ENCODE results near the gene GALNTL6. TPM values are rescaled to one million over a fixed set of nuclear protein-coding genes. Genes with fewer than 3 reads are reported as not detected.

GALNTL6 gene
- total RNA-seq, 1 donor = not detected

DNA sequence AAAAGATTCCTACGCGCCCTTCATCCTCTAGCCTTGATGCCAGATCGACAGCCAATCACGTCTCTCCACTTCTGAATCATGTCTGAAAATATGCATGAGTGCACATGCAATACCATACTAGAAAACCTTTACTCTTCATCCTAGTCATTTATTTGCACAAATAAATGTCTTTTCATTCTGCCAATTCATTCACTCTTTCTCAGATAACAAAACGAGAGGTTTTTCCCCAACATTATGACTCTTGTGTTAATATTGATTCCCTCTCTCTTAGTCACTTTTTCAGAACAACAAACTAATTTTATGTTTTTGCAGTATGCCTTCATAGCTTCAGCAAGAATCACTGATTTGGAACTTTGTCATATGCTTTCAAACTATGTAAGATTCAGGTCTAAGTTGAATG lies 806.0 kb downstream of the GALNTL6 start:
- no peak overlapping the region for H3K4me3 ChIP-seq (ENCODE audit: low read depth, low read length)
- DNase-seq (ENCODE audit: low read depth) = no peak

DNA sequence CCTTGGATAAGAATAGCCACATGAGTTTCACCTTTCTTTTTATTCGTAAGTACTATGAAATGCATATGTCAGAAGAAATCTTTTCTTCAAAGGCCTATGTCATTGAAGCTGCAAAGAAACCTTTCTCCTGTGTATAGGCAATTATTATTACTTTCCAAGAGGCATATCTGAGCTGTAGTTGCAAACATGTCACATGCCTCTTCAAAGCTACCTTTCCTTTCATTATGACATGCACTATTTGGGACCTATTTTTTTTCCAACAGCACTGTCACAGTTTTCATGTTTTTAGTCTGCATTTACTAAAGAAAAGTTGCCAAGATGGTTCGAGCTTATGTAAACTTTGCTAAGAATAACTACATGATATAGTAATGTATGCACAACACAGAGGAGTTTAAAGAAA lies 806.6 kb downstream of the GALNTL6 start:
- TF ChIP-seq, protein P1, sequence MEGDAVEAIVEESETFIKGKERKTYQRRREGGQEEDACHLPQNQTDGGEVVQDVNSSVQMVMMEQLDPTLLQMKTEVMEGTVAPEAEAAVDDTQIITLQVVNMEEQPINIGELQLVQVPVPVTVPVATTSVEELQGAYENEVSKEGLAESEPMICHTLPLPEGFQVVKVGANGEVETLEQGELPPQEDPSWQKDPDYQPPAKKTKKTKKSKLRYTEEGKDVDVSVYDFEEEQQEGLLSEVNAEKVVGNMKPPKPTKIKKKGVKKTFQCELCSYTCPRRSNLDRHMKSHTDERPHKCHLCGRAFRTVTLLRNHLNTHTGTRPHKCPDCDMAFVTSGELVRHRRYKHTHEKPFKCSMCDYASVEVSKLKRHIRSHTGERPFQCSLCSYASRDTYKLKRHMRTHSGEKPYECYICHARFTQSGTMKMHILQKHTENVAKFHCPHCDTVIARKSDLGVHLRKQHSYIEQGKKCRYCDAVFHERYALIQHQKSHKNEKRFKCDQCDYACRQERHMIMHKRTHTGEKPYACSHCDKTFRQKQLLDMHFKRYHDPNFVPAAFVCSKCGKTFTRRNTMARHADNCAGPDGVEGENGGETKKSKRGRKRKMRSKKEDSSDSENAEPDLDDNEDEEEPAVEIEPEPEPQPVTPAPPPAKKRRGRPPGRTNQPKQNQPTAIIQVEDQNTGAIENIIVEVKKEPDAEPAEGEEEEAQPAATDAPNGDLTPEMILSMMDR (IDR thresholded peaks at IDR 0.05; ENCODE audit: insufficient read depth, low read length) = no peak
- H3K4me3 ChIP-seq (ENCODE audit: low read depth, low read length) = no peak overlapping the region

More for the DNA sequence above, 806.0 kb downstream of the GALNTL6 start:
- TF ChIP-seq, protein P1 (IDR thresholded peaks at IDR 0.05; ENCODE audit: insufficient read depth, low read length) = no peak

DNA sequence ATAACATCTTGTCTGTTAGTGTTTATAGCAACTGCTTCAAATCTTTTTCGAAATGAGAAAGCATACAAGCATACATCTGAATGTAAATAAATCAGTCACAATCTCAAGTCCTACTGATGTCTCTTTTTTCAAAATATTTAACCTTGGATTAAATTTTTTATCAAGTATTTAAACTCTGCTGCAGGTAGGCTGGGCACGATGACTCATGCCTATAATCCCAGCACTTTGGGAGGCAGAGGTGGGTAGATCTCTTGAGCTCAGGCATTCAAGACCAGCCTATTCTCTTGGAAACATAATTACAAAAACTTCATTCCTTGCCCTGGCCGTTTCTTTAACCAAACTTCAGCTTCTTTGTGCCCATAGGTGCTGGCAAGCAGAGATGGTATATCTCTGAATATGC lies 815.1 kb downstream of the GALNTL6 start:
- DNase-seq (ENCODE audit: low read depth) = no peak
- no peak overlapping the region for H3K4me3 ChIP-seq (ENCODE audit: low read depth, low read length)
- TF ChIP-seq, protein P1 (IDR thresholded peaks at IDR 0.05; ENCODE audit: insufficient read depth, low read length) = no peak

More for the DNA sequence above, 806.6 kb downstream of the GALNTL6 start:
- DNase-seq (ENCODE audit: low read depth) = no peak

DNA sequence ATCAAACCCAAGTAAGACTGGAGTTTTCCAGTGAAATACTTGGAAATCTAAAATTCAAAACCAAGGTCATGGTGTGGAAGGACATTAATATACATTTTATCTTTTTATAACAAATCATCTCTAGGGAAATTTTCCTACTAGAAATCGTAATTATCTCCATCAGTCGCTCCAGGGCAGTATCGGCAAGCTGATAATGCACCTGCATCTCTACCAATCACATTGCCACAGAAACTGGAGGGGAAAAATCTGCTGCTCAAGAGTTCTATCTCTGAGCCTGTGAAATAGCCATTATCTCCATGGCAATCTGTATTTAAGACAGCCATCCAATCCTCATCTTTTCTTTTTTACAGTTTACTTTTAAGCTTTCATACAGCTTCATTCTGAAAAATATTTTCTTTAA lies 817.1 kb downstream of the GALNTL6 start:
- TF ChIP-seq, protein P1 (IDR thresholded peaks at IDR 0.05; ENCODE audit: insufficient read depth, low read length) = no peak
- no peak overlapping the region for H3K4me3 ChIP-seq (ENCODE audit: low read depth, low read length)
- no peak for DNase-seq (ENCODE audit: low read depth)

DNA sequence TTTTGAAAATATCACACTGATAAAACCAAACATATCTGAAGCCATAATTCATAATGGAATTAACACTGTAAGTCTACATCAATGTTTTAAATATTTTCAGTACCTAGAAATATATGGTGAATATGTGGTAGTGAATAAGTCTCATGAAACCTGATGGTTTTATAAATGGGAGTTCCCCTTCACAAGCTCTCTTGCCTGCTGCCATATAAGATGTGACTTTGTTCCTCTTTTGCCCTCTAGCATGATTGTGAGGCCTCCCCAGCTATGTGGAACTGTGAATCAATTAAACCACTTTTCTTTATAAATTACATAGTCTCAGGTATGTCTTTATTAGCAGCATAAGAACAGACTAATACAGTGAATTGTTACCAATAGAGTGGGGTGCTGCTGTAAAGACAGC lies 818.6 kb downstream of the GALNTL6 start:
- no peak overlapping the region for H3K4me3 ChIP-seq (ENCODE audit: low read depth, low read length)
- TF ChIP-seq, protein P1 (IDR thresholded peaks at IDR 0.05; ENCODE audit: insufficient read depth, low read length) = no peak
- no peak for DNase-seq (ENCODE audit: low read depth)

DNA sequence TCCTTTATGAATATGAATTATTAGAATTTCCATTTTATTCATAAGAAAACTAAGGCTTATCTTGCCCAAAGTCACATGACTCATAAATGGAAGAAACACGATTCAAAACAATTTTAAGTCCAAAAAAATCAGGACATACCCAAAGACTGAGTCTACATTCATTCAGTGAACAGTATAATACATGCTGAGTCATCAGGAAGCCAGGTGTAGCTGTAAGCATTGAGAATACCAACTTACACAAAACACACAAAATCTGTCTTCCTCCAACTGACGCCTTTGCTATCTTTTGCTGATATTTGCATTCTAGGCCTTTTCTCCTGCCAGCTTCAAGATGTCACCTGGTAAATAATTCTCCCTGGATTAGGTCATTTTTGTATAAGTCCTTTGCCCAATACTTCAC lies 835.3 kb downstream of the GALNTL6 start:
- TF ChIP-seq, protein P1 (IDR thresholded peaks at IDR 0.05; ENCODE audit: insufficient read depth, low read length) = no peak
- no peak overlapping the region for H3K4me3 ChIP-seq (ENCODE audit: low read depth, low read length)
- DNase-seq (ENCODE audit: low read depth) = peak; percentile 6

DNA sequence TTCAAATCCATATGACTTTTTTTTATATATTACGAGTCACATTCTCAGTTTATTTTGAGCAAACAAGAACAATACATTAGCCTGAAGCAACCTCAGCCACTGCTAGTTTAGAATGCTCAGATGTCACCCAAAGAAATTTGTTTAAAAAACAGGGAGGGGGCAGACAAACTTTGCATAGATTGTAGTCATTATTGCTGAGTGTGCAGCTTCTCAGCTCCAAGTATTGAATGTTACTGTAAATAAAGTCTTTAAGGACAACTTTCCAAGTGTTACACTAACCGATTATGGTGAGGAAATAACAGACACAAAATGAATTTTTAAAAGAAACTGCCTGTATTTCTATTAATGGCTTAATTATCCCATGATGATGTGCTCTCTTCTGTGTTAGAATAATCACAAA lies 835.9 kb downstream of the GALNTL6 start:
- DNase-seq (ENCODE audit: low read depth) = no peak
- TF ChIP-seq, protein P1 (IDR thresholded peaks at IDR 0.05; ENCODE audit: insufficient read depth, low read length) = no peak
- H3K4me3 ChIP-seq (ENCODE audit: low read depth, low read length) = no peak overlapping the region
